GM12865 (cell line): ENCODE measurements around the gene HMGXB4.
A peak's percentile ranks its signal among the peaks of the same experiment; 100 is the strongest.

ENCODE experiments used
- DNase-seq: peaks from one replicate; pipeline ENCODE4 v3.0.0; 2010; ENCODE audit warnings: low read depth
- H3K4me3 ChIP-seq: 2 replicates; pipeline ENCODE4 v1.5.1; 2011; ENCODE audit warnings: mild to moderate bottlenecking, low read depth, low read length, control low read depth
- TF ChIP-seq, protein P1 (sequence below): IDR thresholded peaks from 2 replicates; pipeline ENCODE4 v1.5.1; 2011; ENCODE audit warnings: low read length, control low read depth, low read depth, inconsistent platforms; ENCODE audit not compliant: insufficient read depth; ENCODE audit errors: missing control alignments

The HMGXB4 gene

DNA sequence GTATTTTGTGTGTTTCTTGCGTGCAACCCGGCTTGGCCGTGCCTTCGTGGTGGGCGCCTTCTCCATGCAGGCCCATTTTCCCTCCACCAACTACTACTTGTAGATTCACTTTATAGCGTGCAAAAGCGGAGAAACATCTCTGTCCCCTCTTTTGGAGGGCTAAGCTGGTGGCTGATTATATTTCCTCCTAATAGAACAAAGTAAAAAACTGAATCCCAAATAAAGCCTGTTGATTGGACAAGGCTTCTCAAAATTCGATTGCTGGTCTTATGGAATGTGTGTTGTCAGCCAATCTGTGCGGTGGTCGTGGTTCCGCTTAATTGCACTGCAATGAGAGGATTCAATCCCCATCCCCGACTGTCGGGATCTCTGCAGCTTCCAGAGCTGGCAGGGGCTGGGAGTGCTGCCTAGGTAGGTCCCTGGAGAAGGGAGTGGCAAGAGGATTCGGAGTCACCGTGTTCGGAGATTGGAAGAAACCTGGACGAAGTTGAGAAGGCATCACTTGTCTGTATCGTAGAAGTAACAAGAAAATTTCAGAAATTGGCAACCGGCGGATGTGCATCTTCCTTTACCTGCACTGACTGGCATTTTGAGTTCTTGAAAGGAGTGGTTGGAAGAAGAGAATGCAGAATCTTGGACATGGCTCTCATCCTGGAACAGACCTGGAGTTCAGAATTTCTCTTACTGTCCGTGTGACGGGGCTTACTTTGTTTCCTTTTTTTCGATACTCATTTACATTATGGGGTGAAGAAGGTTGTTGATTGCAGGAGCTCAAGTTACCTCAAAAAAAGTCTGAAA, 1.1 kb downstream of the HMGXB4 start:
- peak; percentile 2 for DNase-seq

DNA sequence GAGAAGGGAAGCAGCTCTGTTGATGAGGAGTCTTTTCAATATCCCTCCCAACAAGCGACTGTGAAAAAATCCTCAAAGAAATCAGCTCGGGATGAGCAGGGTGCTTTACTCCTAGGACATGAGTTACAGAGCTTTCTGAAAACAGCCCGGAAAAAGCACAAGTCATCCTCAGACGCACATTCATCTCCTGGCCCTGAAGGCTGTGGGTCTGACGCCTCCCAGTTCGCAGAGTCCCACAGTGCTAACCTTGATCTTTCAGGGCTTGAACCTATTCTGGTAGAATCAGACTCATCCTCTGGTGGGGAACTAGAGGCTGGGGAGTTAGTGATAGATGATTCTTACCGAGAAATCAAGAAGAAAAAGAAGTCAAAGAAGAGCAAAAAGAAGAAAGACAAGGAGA, 7.7 kb downstream of the HMGXB4 start:
- no peak overlapping the region for H3K4me3 ChIP-seq
- TF ChIP-seq, protein P1, sequence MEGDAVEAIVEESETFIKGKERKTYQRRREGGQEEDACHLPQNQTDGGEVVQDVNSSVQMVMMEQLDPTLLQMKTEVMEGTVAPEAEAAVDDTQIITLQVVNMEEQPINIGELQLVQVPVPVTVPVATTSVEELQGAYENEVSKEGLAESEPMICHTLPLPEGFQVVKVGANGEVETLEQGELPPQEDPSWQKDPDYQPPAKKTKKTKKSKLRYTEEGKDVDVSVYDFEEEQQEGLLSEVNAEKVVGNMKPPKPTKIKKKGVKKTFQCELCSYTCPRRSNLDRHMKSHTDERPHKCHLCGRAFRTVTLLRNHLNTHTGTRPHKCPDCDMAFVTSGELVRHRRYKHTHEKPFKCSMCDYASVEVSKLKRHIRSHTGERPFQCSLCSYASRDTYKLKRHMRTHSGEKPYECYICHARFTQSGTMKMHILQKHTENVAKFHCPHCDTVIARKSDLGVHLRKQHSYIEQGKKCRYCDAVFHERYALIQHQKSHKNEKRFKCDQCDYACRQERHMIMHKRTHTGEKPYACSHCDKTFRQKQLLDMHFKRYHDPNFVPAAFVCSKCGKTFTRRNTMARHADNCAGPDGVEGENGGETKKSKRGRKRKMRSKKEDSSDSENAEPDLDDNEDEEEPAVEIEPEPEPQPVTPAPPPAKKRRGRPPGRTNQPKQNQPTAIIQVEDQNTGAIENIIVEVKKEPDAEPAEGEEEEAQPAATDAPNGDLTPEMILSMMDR: no peak
- DNase-seq: no peak

More for the DNA sequence above, 1.1 kb downstream of the HMGXB4 start:
- H3K4me3 ChIP-seq: peak overlapping the region; percentile 87
- TF ChIP-seq, protein P1: no peak

DNA sequence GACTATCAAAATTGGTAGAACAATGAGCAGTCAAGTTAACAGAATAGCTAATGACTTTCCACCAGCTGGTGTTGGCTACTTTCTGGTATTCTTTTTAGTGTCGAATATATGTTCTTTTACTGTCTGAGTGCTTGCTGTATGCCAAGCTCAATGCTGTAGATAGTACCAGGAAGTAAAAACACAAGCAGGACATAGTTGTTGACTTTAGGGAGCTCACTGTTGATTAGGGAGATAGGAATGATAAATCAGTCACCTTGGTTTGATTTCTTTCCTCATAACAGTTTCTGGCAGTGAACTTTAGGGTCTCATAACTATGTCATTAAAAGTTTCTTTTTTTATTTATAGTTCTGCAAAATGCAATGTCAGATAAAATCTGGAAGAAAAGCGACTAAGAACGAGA, 9.0 kb downstream of the HMGXB4 start:
- H3K4me3 ChIP-seq: no peak overlapping the region
- no peak for DNase-seq
- TF ChIP-seq, protein P1: no peak

DNA sequence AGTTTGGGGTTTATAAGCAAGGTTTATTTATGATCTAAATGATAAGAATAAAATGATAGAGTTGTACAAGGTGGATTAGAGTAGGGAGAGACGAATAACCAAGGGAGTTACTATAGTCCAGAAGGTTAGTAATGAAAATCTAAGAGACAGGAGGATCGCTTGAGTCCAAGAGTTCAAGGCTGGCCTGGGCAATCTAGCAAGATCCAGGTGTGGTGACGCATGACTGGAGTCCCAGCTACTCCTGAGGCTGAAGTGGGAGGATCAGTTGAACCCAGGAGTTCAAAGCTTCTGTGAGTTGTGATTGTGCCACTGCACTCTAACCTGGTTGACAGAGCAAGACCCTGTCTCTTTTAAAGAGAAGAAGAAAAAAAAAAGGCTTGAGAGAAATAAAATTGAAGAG, 12.3 kb downstream of the HMGXB4 start:
- TF ChIP-seq, protein P1: no peak
- DNase-seq: no peak
- H3K4me3 ChIP-seq: no peak overlapping the region

DNA sequence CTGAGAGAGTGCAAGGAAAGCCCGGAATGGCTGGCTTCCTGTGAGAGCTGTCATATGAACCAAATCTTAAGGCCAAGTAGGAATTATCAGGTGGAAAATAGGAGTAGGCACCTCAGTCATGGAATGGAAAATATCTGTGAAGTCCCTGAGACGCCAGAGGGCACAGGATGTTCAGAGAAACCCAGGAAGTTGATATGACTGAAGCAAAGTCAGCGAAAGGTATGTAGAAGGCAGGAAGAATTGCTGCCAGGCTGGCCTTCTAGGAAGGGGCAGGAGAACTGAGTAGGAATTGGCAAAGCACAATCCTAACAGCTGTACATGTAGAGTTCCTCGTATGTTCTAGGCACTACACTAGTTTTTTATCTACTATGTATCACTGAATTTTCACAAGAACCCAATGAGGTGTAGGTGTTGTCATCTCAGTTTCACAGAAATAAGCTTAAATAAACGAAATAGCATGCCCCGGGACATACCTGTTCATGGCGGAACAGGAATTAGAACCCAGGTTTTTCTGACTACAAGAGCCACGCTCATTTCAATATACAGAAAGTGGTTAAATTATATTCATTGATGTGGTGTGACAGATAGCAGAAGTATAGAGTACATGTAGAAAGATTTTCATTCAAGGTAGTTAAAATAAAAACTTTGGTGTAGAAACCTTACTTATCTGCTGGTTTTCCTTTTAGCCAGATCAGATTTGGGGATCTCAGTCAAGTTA, 17.0 kb downstream of the HMGXB4 start:
- no peak for DNase-seq
- no peak overlapping the region for H3K4me3 ChIP-seq
- TF ChIP-seq, protein P1: no peak

DNA sequence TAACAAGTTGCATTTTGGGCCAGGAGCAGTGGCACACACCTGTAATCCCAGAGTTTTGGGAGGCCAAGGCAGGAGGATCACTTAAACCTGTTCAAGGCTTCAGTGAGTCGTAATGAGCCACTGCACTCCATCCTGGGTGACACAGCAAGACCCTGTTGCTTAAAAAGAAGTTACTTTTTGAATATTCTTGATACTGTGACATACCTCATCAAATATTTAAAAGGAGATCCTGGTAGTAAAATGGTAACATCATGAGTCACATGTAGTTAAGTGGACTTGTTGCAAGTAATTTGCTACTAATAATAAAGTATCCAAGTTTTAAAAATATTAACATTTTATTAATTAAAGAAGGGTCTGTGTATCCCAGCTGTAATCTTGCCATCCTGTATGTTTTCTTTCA, 18.3 kb downstream of the HMGXB4 start:
- H3K4me3 ChIP-seq: no peak overlapping the region
- TF ChIP-seq, protein P1: no peak
- no peak for DNase-seq
